Heart left ventricle (tissue), 16 donors: ENCODE measurements around the gene FCN1. TPM values are rescaled to one million over a fixed set of nuclear protein-coding genes. Genes with fewer than 3 reads are reported as not detected.

ENCODE experiments used
- ATAC-seq, 4 donors: fragments of 200-7000 bp; cut with Tn5 transposase; one replicate each; pipeline ENCODE4 v1.9.1; 2020 to 2022; ENCODE audit warnings: moderate library complexity in 4 of 4, mild to moderate bottlenecking in 3 of 4, moderate number of reproducible peaks in 1 of 4
- DNase-seq, 5 donors: peaks; one replicate each; pipeline ENCODE4 v3.0.0-alpha.2; 2020
- H3K27ac ChIP-seq, 12 donors: fragments of 200-600 bp; sonication (generic) in 4 of 12; one replicate each; pipeline versions ENCODE4 v1.5.0 to v1.8.0; 2016 to 2022; ENCODE audit warnings: mild to moderate bottlenecking in 2 of 12
- H3K27me3 ChIP-seq, 9 donors: fragments of 200-600 bp; sonication (generic) in 2 of 9; one replicate each; pipeline versions ENCODE4 v1.5.1 to v1.8.0; 2016 to 2022; ENCODE audit warnings: mild to moderate bottlenecking in 3 of 9
- H3K36me3 ChIP-seq, 9 donors: fragments of 200-600 bp; sonication (generic) in 2 of 9; one replicate each; pipeline versions ENCODE4 v1.5.0 to v1.8.0; 2018 to 2022; ENCODE audit warnings: mild to moderate bottlenecking in 2 of 9
- H3K4me1 ChIP-seq, 12 donors: fragments of 200-600 bp; sonication (generic) in 4 of 12; one replicate each; pipeline versions ENCODE4 v1.5.0 to v1.8.0; 2016 to 2022; ENCODE audit warnings: mild to moderate bottlenecking in 3 of 12
- H3K4me3 ChIP-seq, 12 donors: fragments of 200-600 bp; sonication (generic) in 4 of 12; one replicate each; pipeline versions ENCODE4 v1.5.0 to v1.8.0; 2017 to 2022; ENCODE audit warnings: mild to moderate bottlenecking in 9 of 12, moderate library complexity in 4 of 12
- H3K9me3 ChIP-seq, 12 donors: fragments of 200-600 bp; sonication (generic) in 4 of 12; one replicate each; pipeline versions ENCODE4 v1.5.0 to v1.8.0; 2016 to 2022; ENCODE audit warnings: mild to moderate bottlenecking in 1 of 12
- POLR2A ChIP-seq, 2 donors: fragments of 450-650 bp; IDR thresholded peaks; one replicate each; pipeline ENCODE4 v1.6.1; 2017; ENCODE audit warnings: antibody characterized with exemption in 2 of 2, mild to moderate bottlenecking in 2 of 2, moderate library complexity in 2 of 2
- WGBS, 4 donors: extraction: QIAGEN DNeasy Blood & Tissue Kit in 2 of 4; methylation state at CpG; one replicate each; pipeline versions ENCODE4 v1.1.5 to v1.1.7; 2013 to 2018; 5-methylcytosine and 5-hydroxymethylcytosine counted together
- intact Hi-C, 10 donors: fragments of 100-400 bp; cut with DNase I; formaldehyde crosslinking; loops; one replicate each; pipeline versions ENCODE4 v1.11.1 to v1.14.2; 2022
- polyA plus RNA-seq, 2 donors: library from polyadenylated mRNA; stranded (reverse); fragments of 200-250 nt; gene quantifications; one replicate each; pipeline ENCODE4 v1.2.3, GENCODE V29; 2013
- total RNA-seq, 9 donors: library from RNA; depleted of rRNA in 2 of 9; stranded (reverse); fragments of >200 nt in 2 of 9; fragmentation: NEBNext Ultra II Directional in 3 of 9; extraction: Animal tissue kit (Norgen Biotek cat#: 25700) in 3 of 9; gene quantifications; one replicate each; pipeline versions ENCODE4 v1.1.0 to v1.2.4, GENCODE V29; 2016 to 2023
- TF ChIP-seq, protein P1 (sequence below), 12 donors: fragments of 200-600 bp; sonication (generic) in 4 of 12; IDR thresholded peaks; one replicate each; pipeline versions ENCODE4 v1.5.0 to v1.8.0; 2018 to 2022; ENCODE audit warnings: antibody characterized with exemption in 12 of 12, mild to moderate bottlenecking in 5 of 12
- donor health status: ischemic (EF 13 %, LVEDD 7.1; RV severe dilation, severe dysfunction).
- donor health status: healthy with polysubstance abuse.
- donor health status: DM: no; HTN: yes; CAD: no.
- donor health status: DM: no; HTN: no; CAD: no.
- donor health status: ischemic (EF 25% LVEDD 6.9; RV normal size, moderate dysfunction).
- donor health status: ischemic (EF 25% LVEDD 5.7; RV mildly dilated, moderate dysfunction).
- donor health status: healthy.
- donor health status: DM: yes; HTN: yes; CAD: no.
- donor health status: ischemic (EF 35%, LVEDD 5.7; RV mildly dilated, moderate dysfunction).
- donor health status: nonischemic (EF 11% LVEDD 7.7; RV severe dilation, severe dysfunction).
- donor health status: DM: yes; HTN: yes; CAD: no.
- donor health status: PGD.
- donor health status: ischemic (EF 29% LVEDD 5.4; RV normal size, mild dysfunction).
- donor health status: nonischemic (EF 23%, LVEDD 6.1; RV moderate dilation, normal function).

FCN1 gene
- total and polyA plus RNA-seq, 11 donors, result 0.81 to 87.5 (median 1.6) TPM

DNA sequence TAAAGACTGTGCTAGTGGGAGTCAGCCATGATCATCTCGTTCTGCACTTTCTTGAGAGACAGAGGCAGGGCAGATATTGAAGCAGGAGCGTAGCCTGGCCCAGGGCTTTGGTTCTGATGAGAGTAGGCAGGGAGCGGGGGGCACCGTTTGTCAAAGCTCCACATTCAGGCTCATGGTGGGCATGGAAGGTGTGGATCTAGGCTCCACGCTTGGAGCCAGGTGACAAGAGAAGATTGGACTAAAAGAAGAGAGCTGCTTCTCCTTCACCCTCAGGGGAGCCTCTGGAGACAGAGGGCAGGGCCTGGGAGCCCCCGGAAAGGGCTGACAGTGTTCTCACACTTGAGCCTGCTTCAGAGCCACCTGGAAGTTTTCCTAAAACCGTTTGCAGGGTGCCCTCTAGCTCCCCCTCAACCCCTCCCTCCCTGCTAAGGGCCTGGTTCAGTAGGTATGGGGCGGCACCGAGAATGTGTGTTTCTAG lies 61.8 kb downstream of the FCN1 start:
- H3K27ac ChIP-seq, result no peak overlapping the region
- H3K4me1 ChIP-seq, result no peaks in the 10 kb centered on the region
- no peaks in the 10 kb centered on the region for H3K36me3 ChIP-seq
- WGBS, 4 donors, result 85 to 91% (median 88%) methylated on average over 9 of the region's 9 CpGs
- ATAC-seq (peak in 1 of 4 donors; percentile 10), DNase-seq (no peak)
- H3K27me3 ChIP-seq, result no peaks in the 10 kb centered on the region
- TF ChIP-seq, protein P1, sequence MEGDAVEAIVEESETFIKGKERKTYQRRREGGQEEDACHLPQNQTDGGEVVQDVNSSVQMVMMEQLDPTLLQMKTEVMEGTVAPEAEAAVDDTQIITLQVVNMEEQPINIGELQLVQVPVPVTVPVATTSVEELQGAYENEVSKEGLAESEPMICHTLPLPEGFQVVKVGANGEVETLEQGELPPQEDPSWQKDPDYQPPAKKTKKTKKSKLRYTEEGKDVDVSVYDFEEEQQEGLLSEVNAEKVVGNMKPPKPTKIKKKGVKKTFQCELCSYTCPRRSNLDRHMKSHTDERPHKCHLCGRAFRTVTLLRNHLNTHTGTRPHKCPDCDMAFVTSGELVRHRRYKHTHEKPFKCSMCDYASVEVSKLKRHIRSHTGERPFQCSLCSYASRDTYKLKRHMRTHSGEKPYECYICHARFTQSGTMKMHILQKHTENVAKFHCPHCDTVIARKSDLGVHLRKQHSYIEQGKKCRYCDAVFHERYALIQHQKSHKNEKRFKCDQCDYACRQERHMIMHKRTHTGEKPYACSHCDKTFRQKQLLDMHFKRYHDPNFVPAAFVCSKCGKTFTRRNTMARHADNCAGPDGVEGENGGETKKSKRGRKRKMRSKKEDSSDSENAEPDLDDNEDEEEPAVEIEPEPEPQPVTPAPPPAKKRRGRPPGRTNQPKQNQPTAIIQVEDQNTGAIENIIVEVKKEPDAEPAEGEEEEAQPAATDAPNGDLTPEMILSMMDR (IDR thresholded peaks at IDR 0.05), result no peak
- TF ChIP-seq POLR2A (IDR thresholded peaks at IDR 0.05), result no peak
- no peak overlapping the region for H3K4me3 ChIP-seq
- H3K9me3 ChIP-seq, result peaks cover 0 to 4% (median 0%) of the 10 kb centered on the region in 12 donors
- intact Hi-C loops, result no loop called here

Other genes starting within 250 kb of the FCN1 start
- gene FCN2, start 37.1 kb downstream of the FCN1 start, total RNA-seq, result under 1 TPM in 3 of 9 donors, not detected in 6; 0.26 to 0.67 (median 0.41) TPM
- gene FCN2, start 37.1 kb downstream of the FCN1 start, polyA plus RNA-seq, result under 1 TPM; 0.19 to 0.22 TPM
- 10 to 100 TPM in 3 of 9 donors, 1 to 10 TPM in 6; 3.5 to 11.8 (median 8.1) TPM for gene OLFM1, start 169.8 kb upstream of the FCN1 start, total RNA-seq
- 1 to 10 TPM; 6.5 to 8.2 TPM for gene OLFM1, start 169.8 kb upstream of the FCN1 start, polyA plus RNA-seq